ENCODE measurements around the gene PDILT.

The PDILT gene

DNA sequence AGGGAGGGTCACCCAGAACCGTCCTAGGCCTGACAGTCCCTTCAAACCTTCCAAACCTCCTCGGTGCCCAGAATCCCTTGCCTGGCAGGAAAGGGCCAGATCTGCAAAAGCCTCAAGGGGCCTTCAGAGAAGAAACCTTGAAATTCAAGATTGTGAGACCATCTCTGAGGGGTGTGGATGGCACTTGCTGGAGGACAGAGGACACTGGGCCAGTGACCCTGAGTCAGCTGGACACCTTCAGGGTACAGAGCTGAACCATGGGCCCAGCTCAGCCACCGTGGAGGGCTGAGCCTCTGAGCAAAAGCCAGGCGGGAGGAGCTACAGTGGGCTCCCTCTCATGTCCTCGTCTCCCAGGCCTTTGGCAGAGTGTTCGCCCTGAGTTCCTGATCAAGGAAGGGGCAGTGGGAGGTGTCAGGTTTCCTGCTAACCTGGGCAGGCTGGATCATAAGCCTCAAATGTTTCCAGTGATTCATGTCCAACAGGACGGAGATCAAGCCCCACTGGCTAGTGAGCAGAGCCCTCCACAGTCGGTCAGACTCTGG is 3.0 kb downstream of the PDILT start:
- Histone ChIP-seq H3K27me3 (ENCODE audit: control insufficient read depth, insufficient read depth, low read length) (no peaks in the 10 kb centered on the region), H3K4me1 (ENCODE audit: control insufficient read depth, insufficient read depth, low read length) (no peaks in the 10 kb centered on the region), H3K9me3 (ENCODE audit: control insufficient read depth, insufficient read depth, low read depth, low read length) (no peaks in the 10 kb centered on the region), H3K9ac (ENCODE audit: low read length) (no peak overlapping the region), H3K36me3 (ENCODE audit: control insufficient read depth, insufficient read depth, low read length) (no peaks in the 10 kb centered on the region), H3K4me3 (ENCODE audit: low read depth, low read length) (no peak overlapping the region), H3K27ac (ENCODE audit: low read depth, low read length) (no peak overlapping the region)

GRCh38 chr16:20401066-20401465 is 3.5 kb downstream of the PDILT start:
- Histone ChIP-seq H3K9ac (ENCODE audit: low read length) (no peak overlapping the region), H3K9me3 (ENCODE audit: control insufficient read depth, insufficient read depth, low read depth, low read length) (no peaks in the 10 kb centered on the region), H3K4me3 (ENCODE audit: low read depth, low read length) (no peak overlapping the region), H3K27ac (ENCODE audit: low read depth, low read length) (no peak overlapping the region), H3K4me1 (ENCODE audit: control insufficient read depth, insufficient read depth, low read length) (no peaks in the 10 kb centered on the region), H3K27me3 (ENCODE audit: control insufficient read depth, insufficient read depth, low read length) (no peaks in the 10 kb centered on the region), H3K36me3 (ENCODE audit: control insufficient read depth, insufficient read depth, low read length) (no peaks in the 10 kb centered on the region)

GRCh38 chr16:20399185-20399584 is 5.4 kb downstream of the PDILT start:
- Histone ChIP-seq H3K9ac (ENCODE audit: low read length) (no peak overlapping the region), H3K4me3 (ENCODE audit: low read depth, low read length) (no peak overlapping the region), H3K36me3 (ENCODE audit: control insufficient read depth, insufficient read depth, low read length) (no peaks in the 10 kb centered on the region), H3K9me3 (ENCODE audit: control insufficient read depth, insufficient read depth, low read depth, low read length) (no peaks in the 10 kb centered on the region), H3K4me1 (ENCODE audit: control insufficient read depth, insufficient read depth, low read length) (no peaks in the 10 kb centered on the region), H3K27ac (ENCODE audit: low read depth, low read length) (no peak overlapping the region), H3K27me3 (ENCODE audit: control insufficient read depth, insufficient read depth, low read length) (no peaks in the 10 kb centered on the region)

DNA sequence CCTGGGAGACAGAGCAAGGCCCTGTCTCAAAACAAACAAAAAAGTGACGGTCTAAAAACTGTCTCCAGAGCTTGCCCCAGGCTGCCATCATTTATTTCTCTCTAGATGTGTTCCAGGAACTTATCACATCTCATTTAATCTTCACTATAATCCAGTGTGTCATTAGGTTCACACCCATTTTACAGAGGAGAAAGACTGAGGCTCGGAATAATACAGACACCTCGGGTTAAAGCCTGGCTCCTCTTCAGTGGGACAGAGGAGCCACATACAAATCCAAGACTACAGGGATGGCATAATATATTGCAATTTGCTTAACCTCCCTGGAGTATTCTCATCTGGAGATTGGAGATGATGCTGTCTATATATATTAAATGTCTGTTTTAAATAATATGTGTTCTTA is 5.9 kb downstream of the PDILT start:
- H3K9me3 ChIP-seq (ENCODE audit: control insufficient read depth, insufficient read depth, low read depth, low read length), result no peaks in the 10 kb centered on the region
- H3K9ac ChIP-seq (ENCODE audit: low read length), result no peak overlapping the region
- H3K4me3 ChIP-seq (ENCODE audit: low read depth, low read length), result no peak overlapping the region
- H3K36me3 ChIP-seq (ENCODE audit: control insufficient read depth, insufficient read depth, low read length), result no peaks in the 10 kb centered on the region
- no peaks in the 10 kb centered on the region for H3K27me3 ChIP-seq (ENCODE audit: control insufficient read depth, insufficient read depth, low read length)
- H3K4me1 ChIP-seq (ENCODE audit: control insufficient read depth, insufficient read depth, low read length), result no peaks in the 10 kb centered on the region
- H3K27ac ChIP-seq (ENCODE audit: low read depth, low read length), result no peak overlapping the region

- no peak overlapping the region for H3K9ac ChIP-seq (ENCODE audit: low read length)
- H3K9me3 ChIP-seq (ENCODE audit: control insufficient read depth, insufficient read depth, low read depth, low read length), result no peaks in the 10 kb centered on the region
- H3K27ac ChIP-seq (ENCODE audit: low read depth, low read length), result no peak overlapping the region
- no peak overlapping the region for H3K4me3 ChIP-seq (ENCODE audit: low read depth, low read length)
- no peaks in the 10 kb centered on the region for H3K27me3 ChIP-seq (ENCODE audit: control insufficient read depth, insufficient read depth, low read length)
- no peaks in the 10 kb centered on the region for H3K4me1 ChIP-seq (ENCODE audit: control insufficient read depth, insufficient read depth, low read length)
- H3K36me3 ChIP-seq (ENCODE audit: control insufficient read depth, insufficient read depth, low read length), result no peaks in the 10 kb centered on the region
Measured at GRCh38 chr16:20397468-20398074, 7.0 kb downstream of the PDILT start.

GRCh38 chr16:20396846-20397467 is 7.6 kb downstream of the PDILT start:
- Histone ChIP-seq H3K36me3 (ENCODE audit: control insufficient read depth, insufficient read depth, low read length) (no peaks in the 10 kb centered on the region), H3K4me1 (ENCODE audit: control insufficient read depth, insufficient read depth, low read length) (no peaks in the 10 kb centered on the region), H3K9ac (ENCODE audit: low read length) (no peak overlapping the region), H3K9me3 (ENCODE audit: control insufficient read depth, insufficient read depth, low read depth, low read length) (no peaks in the 10 kb centered on the region), H3K27me3 (ENCODE audit: control insufficient read depth, insufficient read depth, low read length) (0 out of 2 replicates have a peak, but pooled peaks cover 2% of the 10 kb centered on the region), H3K27ac (ENCODE audit: low read depth, low read length) (no peak overlapping the region), H3K4me3 (ENCODE audit: low read depth, low read length) (no peak overlapping the region)

GRCh38 chr16:20395946-20396345 is 8.6 kb downstream of the PDILT start:
- Histone ChIP-seq H3K27ac (ENCODE audit: low read depth, low read length) (no peak overlapping the region), H3K9me3 (ENCODE audit: control insufficient read depth, insufficient read depth, low read depth, low read length) (no peaks in the 10 kb centered on the region), H3K4me1 (ENCODE audit: control insufficient read depth, insufficient read depth, low read length) (no peaks in the 10 kb centered on the region), H3K4me3 (ENCODE audit: low read depth, low read length) (no peak overlapping the region), H3K27me3 (ENCODE audit: control insufficient read depth, insufficient read depth, low read length) (0 out of 2 replicates have a peak, but pooled peaks cover 3% of the 10 kb centered on the region), H3K36me3 (ENCODE audit: control insufficient read depth, insufficient read depth, low read length) (no peaks in the 10 kb centered on the region), H3K9ac (ENCODE audit: low read length) (no peak overlapping the region)

- no peak overlapping the region for H3K9ac ChIP-seq (ENCODE audit: low read length)
Measured at GRCh38 chr16:20393801-20394577, 10.5 kb downstream of the PDILT start.

GRCh38 chr16:20391045-20391444 is 13.5 kb downstream of the PDILT start:
- Histone ChIP-seq H3K4me3 (ENCODE audit: low read depth, low read length) (no peak overlapping the region), H3K9me3 (ENCODE audit: control insufficient read depth, insufficient read depth, low read depth, low read length) (no peaks in the 10 kb centered on the region), H3K27me3 (ENCODE audit: control insufficient read depth, insufficient read depth, low read length) (peaks cover 10% of the 10 kb centered on the region; the same call in 1 of the 2 replicates), H3K9ac (ENCODE audit: low read length) (no peak overlapping the region), H3K36me3 (ENCODE audit: control insufficient read depth, insufficient read depth, low read length) (no peaks in the 10 kb centered on the region), H3K4me1 (ENCODE audit: control insufficient read depth, insufficient read depth, low read length) (0 out of 2 replicates have a peak, but pooled peaks cover 5% of the 10 kb centered on the region), H3K27ac (ENCODE audit: low read depth, low read length) (no peak overlapping the region)

More at GRCh38 chr16:20393801-20394577, 10.5 kb downstream of the PDILT start:
- Histone ChIP-seq H3K9me3 (ENCODE audit: control insufficient read depth, insufficient read depth, low read depth, low read length) (no peaks in the 10 kb centered on the region), H3K27ac (ENCODE audit: low read depth, low read length) (no peak overlapping the region), H3K4me1 (ENCODE audit: control insufficient read depth, insufficient read depth, low read length) (no peaks in the 10 kb centered on the region), H3K27me3 (ENCODE audit: control insufficient read depth, insufficient read depth, low read length) (0 out of 2 replicates have a peak, but pooled peaks cover 3% of the 10 kb centered on the region), H3K4me3 (ENCODE audit: low read depth, low read length) (no peak overlapping the region), H3K36me3 (ENCODE audit: control insufficient read depth, insufficient read depth, low read length) (no peaks in the 10 kb centered on the region)

DNA sequence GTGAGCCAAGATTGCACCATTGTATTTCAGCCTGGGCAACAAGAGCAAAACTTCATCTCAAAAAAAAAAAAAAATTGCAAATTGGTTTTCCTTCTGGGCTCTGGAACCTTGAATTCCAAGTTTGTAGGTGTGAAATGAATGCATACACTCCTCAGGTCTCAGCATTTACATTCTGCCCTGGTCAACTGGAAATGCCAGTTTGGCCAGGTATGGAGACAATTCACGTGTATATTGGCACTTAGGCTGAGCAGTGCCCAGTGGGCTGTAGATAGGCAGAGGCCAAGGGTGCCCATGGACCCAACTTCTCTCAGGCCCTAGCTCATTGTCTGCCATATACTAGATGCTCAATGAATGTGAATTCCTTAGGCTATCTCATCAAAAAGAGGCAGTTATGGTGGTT is 15.7 kb downstream of the PDILT start:
- H3K9me3 ChIP-seq (ENCODE audit: control insufficient read depth, insufficient read depth, low read depth, low read length), result no peaks in the 10 kb centered on the region
- H3K4me1 ChIP-seq (ENCODE audit: control insufficient read depth, insufficient read depth, low read length), result 0 out of 2 replicates have a peak, but pooled peaks cover 5% of the 10 kb centered on the region
- peaks cover 10% of the 10 kb centered on the region; the same call in 1 of the 2 replicates for H3K27me3 ChIP-seq (ENCODE audit: control insufficient read depth, insufficient read depth, low read length)

GRCh38 chr16:20387978-20388377 is 16.6 kb downstream of the PDILT start:
- H3K27ac ChIP-seq (ENCODE audit: low read depth, low read length), result no peak overlapping the region
- H3K9ac ChIP-seq (ENCODE audit: low read length), result no peak overlapping the region
- H3K9me3 ChIP-seq (ENCODE audit: control insufficient read depth, insufficient read depth, low read depth, low read length), result no peaks in the 10 kb centered on the region
- 0 out of 2 replicates have a peak, but pooled peaks cover 7% of the 10 kb centered on the region for H3K4me1 ChIP-seq (ENCODE audit: control insufficient read depth, insufficient read depth, low read length)
- peaks cover 10% of the 10 kb centered on the region; the same call in 1 of the 2 replicates for H3K27me3 ChIP-seq (ENCODE audit: control insufficient read depth, insufficient read depth, low read length)
- no peak overlapping the region for H3K4me3 ChIP-seq (ENCODE audit: low read depth, low read length)
- H3K36me3 ChIP-seq (ENCODE audit: control insufficient read depth, insufficient read depth, low read length), result no peaks in the 10 kb centered on the region

More for the DNA sequence above, 15.7 kb downstream of the PDILT start:
- H3K36me3 ChIP-seq (ENCODE audit: control insufficient read depth, insufficient read depth, low read length), result no peaks in the 10 kb centered on the region
- no peak overlapping the region for H3K27ac ChIP-seq (ENCODE audit: low read depth, low read length)
- no peak overlapping the region for H3K4me3 ChIP-seq (ENCODE audit: low read depth, low read length)
- H3K9ac ChIP-seq (ENCODE audit: low read length), result no peak overlapping the region
